ENCODE results near the gene ANO3. TPM values are rescaled to one million over a fixed set of nuclear protein-coding genes. Genes with fewer than 3 reads are reported as not detected.

Gene ANO3
- total RNA-seq, 6 experiments from 2014 or later: 0.71 to 2.6 (median 1.4) TPM

DNA sequence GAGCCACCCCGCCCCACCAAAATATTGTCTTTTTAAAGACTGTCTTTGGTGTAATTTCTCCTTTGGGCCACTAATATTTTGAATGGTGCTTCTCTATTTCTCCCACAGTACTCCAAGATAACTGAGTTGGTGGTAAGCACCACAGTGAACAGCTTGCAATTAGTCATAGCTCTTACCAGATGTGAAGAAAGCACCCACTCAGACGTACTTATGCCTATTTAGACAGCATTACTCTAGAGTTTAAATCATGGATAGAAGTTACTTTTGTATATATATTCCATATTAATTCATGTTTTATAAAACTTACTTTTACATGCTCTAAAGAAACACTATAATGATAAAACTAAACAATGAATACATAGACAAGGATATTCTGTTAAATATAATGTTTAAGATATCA lies 12.7 kb downstream of the ANO3 start:
- no peak for DNase-seq
- no peaks in the 10 kb centered on the region for H3K4me1 ChIP-seq
- no peak overlapping the region for H3K27ac ChIP-seq
- H3K4me3 ChIP-seq: no peak overlapping the region
- intact Hi-C loops (cut with DNase I): no loop called here
- H3K36me3 ChIP-seq: no peaks in the 10 kb centered on the region
- TF ChIP-seq CTCF (IDR thresholded peaks at IDR 0.05) (no peak), POLR2A (IDR thresholded peaks at IDR 0.05) (no peak)
- no peaks in the 10 kb centered on the region for H3K9me3 ChIP-seq
- ATAC-seq: no peak
- H3K27me3 ChIP-seq: no peaks in the 10 kb centered on the region
- WGBS (ENCODE audit: insufficient coverage, low coverage, low lambda C conversion rate, missing lambda C conversion rate): 55% methylated on average over 2 of the region's 2 CpGs

- H3K9me3 ChIP-seq: no peaks in the 10 kb centered on the region
- ATAC-seq (no peak), DNase-seq (no peak)
- no peaks in the 10 kb centered on the region for H3K36me3 ChIP-seq
- no peaks in the 10 kb centered on the region for H3K4me1 ChIP-seq
- TF ChIP-seq POLR2A (IDR thresholded peaks at IDR 0.05): no peak
- TF ChIP-seq CTCF (IDR thresholded peaks at IDR 0.05): no peak
- intact Hi-C loops (cut with DNase I): no loop called here
- no peaks in the 10 kb centered on the region for H3K27me3 ChIP-seq
- 41% methylated on average over 5 of the region's 5 CpGs for WGBS (ENCODE audit: insufficient coverage, low coverage, low lambda C conversion rate, missing lambda C conversion rate)
- no peak overlapping the region for H3K27ac ChIP-seq
- H3K4me3 ChIP-seq: no peak overlapping the region
These were observed 16.8 kb downstream of the ANO3 start for GRCh38 chr11:26348776-26349175.

- H3K36me3 ChIP-seq: no peaks in the 10 kb centered on the region
- ATAC-seq: no peak
- 34% methylated on average over 2 of the region's 7 CpGs for WGBS (ENCODE audit: insufficient coverage, low coverage, low lambda C conversion rate, missing lambda C conversion rate)
- H3K27ac ChIP-seq: no peak overlapping the region
- DNase-seq: no peak
- no peaks in the 10 kb centered on the region for H3K4me1 ChIP-seq
- no peaks in the 10 kb centered on the region for H3K27me3 ChIP-seq
- H3K9me3 ChIP-seq: no peaks in the 10 kb centered on the region
- H3K4me3 ChIP-seq: no peak overlapping the region
- intact Hi-C loops (cut with DNase I): no loop called here
- no peak for TF ChIP-seq CTCF (IDR thresholded peaks at IDR 0.05)
- TF ChIP-seq POLR2A (IDR thresholded peaks at IDR 0.05): no peak
These were observed 18.1 kb downstream of the ANO3 start for GRCh38 chr11:26350002-26350401.

DNA sequence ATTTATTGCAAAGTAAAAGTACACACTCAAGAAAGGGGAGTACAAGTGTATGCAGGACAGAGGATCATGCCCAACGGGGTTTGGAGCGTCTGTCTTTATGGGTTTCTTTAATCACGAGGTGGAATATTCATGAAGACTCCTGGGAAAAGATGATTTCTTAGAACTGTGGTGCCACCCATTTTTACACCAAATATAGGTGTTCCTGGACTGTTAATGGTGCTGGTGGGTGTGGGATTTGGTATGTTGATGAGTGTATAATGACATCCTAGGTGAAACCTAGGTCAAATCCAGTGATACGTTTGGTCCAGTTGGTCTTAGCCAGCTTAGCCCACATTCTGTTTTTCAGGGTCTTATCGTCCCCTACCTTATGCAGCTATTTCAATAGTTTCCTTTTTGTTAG lies 21.1 kb downstream of the ANO3 start:
- no peak overlapping the region for H3K27ac ChIP-seq
- H3K27me3 ChIP-seq: no peaks in the 10 kb centered on the region
- no peaks in the 10 kb centered on the region for H3K9me3 ChIP-seq
- intact Hi-C loops (cut with DNase I): no loop called here
- no peak overlapping the region for H3K4me3 ChIP-seq
- ATAC-seq (no peak), DNase-seq (no peak)
- 65% methylated on average over 5 of the region's 5 CpGs for WGBS (ENCODE audit: insufficient coverage, low coverage, low lambda C conversion rate, missing lambda C conversion rate)
- no peaks in the 10 kb centered on the region for H3K4me1 ChIP-seq
- H3K36me3 ChIP-seq: no peaks in the 10 kb centered on the region
- TF ChIP-seq POLR2A (IDR thresholded peaks at IDR 0.05): no peak
- no peak for TF ChIP-seq CTCF (IDR thresholded peaks at IDR 0.05)

DNA sequence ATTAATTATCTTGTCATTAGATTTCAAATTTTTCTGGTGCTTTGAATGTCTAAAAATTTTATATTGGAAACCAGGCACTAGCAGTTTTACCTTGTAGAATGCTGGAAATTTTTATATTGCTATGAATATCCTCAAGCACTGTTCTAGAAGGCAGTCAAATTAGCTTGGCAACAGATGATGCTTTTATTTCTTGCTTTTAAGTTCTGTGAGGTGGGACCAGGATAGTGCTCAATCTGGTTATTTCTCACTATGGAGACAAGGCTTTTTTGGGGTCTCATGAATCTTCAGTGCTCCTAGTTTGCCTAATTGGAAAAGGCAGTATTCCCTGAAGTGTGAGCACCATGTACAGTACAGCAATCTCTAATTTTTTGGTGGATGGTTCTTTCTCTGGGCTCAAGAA lies 27.1 kb downstream of the ANO3 start:
- intact Hi-C loops (cut with DNase I): no loop called here
- TF ChIP-seq CTCF (IDR thresholded peaks at IDR 0.05): no peak
- TF ChIP-seq POLR2A (IDR thresholded peaks at IDR 0.05): no peak

More for the DNA sequence above, 27.1 kb downstream of the ANO3 start:
- ATAC-seq: no peak
- no peak for DNase-seq
- Histone ChIP-seq H3K27ac (no peak overlapping the region), H3K27me3 (no peaks in the 10 kb centered on the region), H3K9me3 (no peaks in the 10 kb centered on the region), H3K4me3 (no peak overlapping the region), H3K36me3 (no peaks in the 10 kb centered on the region), H3K4me1 (no peaks in the 10 kb centered on the region)

Measured in right lobe of liver (tissue), 6 donors.